NCI-H446 (cell line): ENCODE data around the gene DMD.

ENCODE experiments used
- DNase-seq, 2 experiments: peaks; one replicate each; lab custom pipeline; 2025; lab: John Stamatoyannopoulos, UW

Gene DMD

GRCh38 chrX:31225819-31226218 is 1985.5 kb downstream of the DMD start:
- DNase-seq: no peak

GRCh38 chrX:31224381-31225012 is 1986.9 kb downstream of the DMD start:
- DNase-seq: no peak

GRCh38 chrX:31223817-31224216 is 1987.5 kb downstream of the DMD start:
- DNase-seq: no peak

- DNase-seq: no peak
Observed at GRCh38 chrX:31222946-31223345, 1988.4 kb downstream of the DMD start.

- DNase-seq: no peak
Observed at GRCh38 chrX:31219174-31219573, 1992.2 kb downstream of the DMD start.

- DNase-seq: no peak
Observed at GRCh38 chrX:31217084-31217483, 1994.3 kb downstream of the DMD start.

GRCh38 chrX:31215277-31215815 is 1996.0 kb downstream of the DMD start:
- DNase-seq: no peak

- DNase-seq: peak in 1 of 2 experiments; percentile 7
Observed at GRCh38 chrX:31213941-31214340, 1997.4 kb downstream of the DMD start.

GRCh38 chrX:31212856-31213748 is 1998.2 kb downstream of the DMD start:
- no peak for DNase-seq

GRCh38 chrX:31209005-31209628 is 2002.2 kb downstream of the DMD start:
- no peak for DNase-seq

GRCh38 chrX:31201503-31201902 is 2009.8 kb downstream of the DMD start:
- no peak for DNase-seq

- DNase-seq: no peak
Observed at GRCh38 chrX:31200430-31200829, 2010.9 kb downstream of the DMD start.

- no peak for DNase-seq
Observed at GRCh38 chrX:31199840-31200114, 2011.6 kb downstream of the DMD start.

- no peak for DNase-seq
Observed at GRCh38 chrX:31199056-31199839, 2012.1 kb downstream of the DMD start.

GRCh38 chrX:31190221-31190975 is 2021.0 kb downstream of the DMD start:
- DNase-seq: no peak

- DNase-seq: no peak
Observed at GRCh38 chrX:31186693-31187338, 2024.5 kb downstream of the DMD start.

- no peak for DNase-seq
Observed at GRCh38 chrX:31185884-31186283, 2025.5 kb downstream of the DMD start.

- DNase-seq: no peak
Observed at GRCh38 chrX:31181377-31182000, 2029.9 kb downstream of the DMD start.

- no peak for DNase-seq
Observed at GRCh38 chrX:31179203-31179602, 2032.1 kb downstream of the DMD start.

- DNase-seq: no peak
Observed at GRCh38 chrX:31178769-31179125, 2032.6 kb downstream of the DMD start.
